SK-N-MC (cell line): ENCODE results near the gene DGKD.

Source experiments
- EZH2 ChIP-seq: fragments of 200-600 bp; sonication (generic); IDR thresholded peaks from one replicate; pipeline ENCODE4 v1.6.1; 2017; ENCODE audit warnings: antibody characterized with exemption
- POLR2AphosphoS5 ChIP-seq: IDR thresholded peaks from 2 replicates; pipeline ENCODE4 v1.6.1; 2012; ENCODE audit warnings: mild to moderate bottlenecking, low read depth, low read length, borderline replicate concordance

DNA sequence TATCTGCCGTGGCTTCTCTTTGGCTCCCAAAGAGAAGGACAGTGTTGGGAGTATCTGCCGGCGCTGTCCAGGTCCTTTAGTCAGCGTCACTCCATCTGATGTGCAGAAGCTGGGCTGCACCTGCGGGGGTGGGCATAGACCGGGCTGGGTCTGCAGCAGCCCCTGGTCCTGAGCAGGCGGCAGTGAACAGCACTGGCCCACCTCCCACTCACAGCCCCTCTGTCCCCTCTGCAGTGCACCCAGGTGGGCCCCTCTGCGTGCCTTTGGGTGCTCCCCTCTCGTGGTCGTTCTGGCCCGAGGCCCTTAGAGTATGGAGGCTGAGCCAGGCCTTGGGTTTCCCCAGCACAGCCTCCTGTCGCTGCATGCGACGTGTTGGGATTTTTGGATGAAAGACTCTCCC is 116.5 kb downstream of the DGKD start:
- no peak for TF ChIP-seq POLR2AphosphoS5
- no peak for TF ChIP-seq EZH2
